ENCODE results near the gene HIPK2. TPM values are rescaled to one million over a fixed set of nuclear protein-coding genes. Genes with fewer than 3 reads are reported as not detected.

HIPK2 gene
- total and polyA plus RNA-seq, 3 experiments from 2014 or later, result 1.7 to 22.7 (median 21.2) TPM

GRCh38 chr7:139749545-139749944 is 28.3 kb downstream of the HIPK2 start:
- no peak overlapping the region for H3K4me3 Mint-ChIP-seq
- Histone ChIP-seq H3K9me3 (ENCODE audit: low read length) (no peaks in the 10 kb centered on the region), H3K4me3 (ENCODE audit: low read length) (no peak overlapping the region), H3K27ac (ENCODE audit: low read depth, low read length) (no peak overlapping the region), H3K4me1 (ENCODE audit: insufficient read depth, low read length) (peaks cover 7% of the 10 kb centered on the region), H3K27me3 (ENCODE audit: insufficient read depth, low read length, poor library complexity, severe bottlenecking) (no peaks in the 10 kb centered on the region), H3K36me3 (ENCODE audit: insufficient read depth, low read length) (no peaks in the 10 kb centered on the region)
- H3K9me3 Mint-ChIP-seq, result no peaks in the 10 kb centered on the region
- no peak for DNase-seq
- no peaks in the 10 kb centered on the region for H3K27me3 Mint-ChIP-seq
- H3K36me3 Mint-ChIP-seq, result peaks cover 0 to 4% (median 2%) of the 10 kb centered on the region in 3 donors
- ChIA-PET POLR2A (no interaction called here), CTCF (interaction anchor here (1.3 kb wide), 1 partner anchor 104 kb away, joined by 4 read pairs; no protein-coding TSS in a partner anchor)
- H3K4me1 Mint-ChIP-seq, result peaks cover 25 to 44% (median 37%) of the 10 kb centered on the region in 3 donors
- H3K27ac Mint-ChIP-seq, result peak overlapping the region in 2 of 8 donors; percentile 14 to 84

GRCh38 chr7:139748941-139749340 is 28.9 kb downstream of the HIPK2 start:
- Histone ChIP-seq H3K36me3 (ENCODE audit: insufficient read depth, low read length) (no peaks in the 10 kb centered on the region), H3K4me1 (ENCODE audit: insufficient read depth, low read length) (peaks cover 7% of the 10 kb centered on the region), H3K4me3 (ENCODE audit: low read length) (no peak overlapping the region), H3K9me3 (ENCODE audit: low read length) (no peaks in the 10 kb centered on the region), H3K27ac (ENCODE audit: low read depth, low read length) (no peak overlapping the region), H3K27me3 (ENCODE audit: insufficient read depth, low read length, poor library complexity, severe bottlenecking) (no peaks in the 10 kb centered on the region)
- Mint-ChIP-seq H3K9me3 (no peaks in the 10 kb centered on the region), H3K4me1 (peaks cover 27 to 48% (median 36%) of the 10 kb centered on the region in 3 donors), H3K27me3 (no peaks in the 10 kb centered on the region), H3K36me3 (peaks cover 0 to 2% (median 1%) of the 10 kb centered on the region in 3 donors), H3K4me3 (no peak overlapping the region), H3K27ac (no peak overlapping the region)
- ChIA-PET POLR2A (no interaction called here), CTCF (interaction anchor here (1.3 kb wide), 1 partner anchor 104 kb away, joined by 4 read pairs; no protein-coding TSS in a partner anchor)
- no peak for DNase-seq

GRCh38 chr7:139748373-139748765 is 29.4 kb downstream of the HIPK2 start:
- Histone ChIP-seq H3K27me3 (ENCODE audit: insufficient read depth, low read length, poor library complexity, severe bottlenecking) (no peaks in the 10 kb centered on the region), H3K36me3 (ENCODE audit: insufficient read depth, low read length) (no peaks in the 10 kb centered on the region), H3K27ac (ENCODE audit: low read depth, low read length) (no peak overlapping the region), H3K4me1 (ENCODE audit: insufficient read depth, low read length) (peaks cover 7% of the 10 kb centered on the region), H3K4me3 (ENCODE audit: low read length) (no peak overlapping the region), H3K9me3 (ENCODE audit: low read length) (no peaks in the 10 kb centered on the region)
- Mint-ChIP-seq H3K27me3 (no peaks in the 10 kb centered on the region), H3K9me3 (no peaks in the 10 kb centered on the region), H3K27ac (no peak overlapping the region), H3K36me3 (peaks cover 0 to 2% (median 1%) of the 10 kb centered on the region in 3 donors), H3K4me3 (no peak overlapping the region), H3K4me1 (peaks cover 27 to 48% (median 36%) of the 10 kb centered on the region in 3 donors)
- DNase-seq, result no peak
- ChIA-PET CTCF (no interaction called here), POLR2A (no interaction called here)

GRCh38 chr7:139747662-139748372 is 30.0 kb downstream of the HIPK2 start:
- H3K27ac ChIP-seq (ENCODE audit: low read depth, low read length), result no peak overlapping the region
- no peaks in the 10 kb centered on the region for H3K27me3 ChIP-seq (ENCODE audit: insufficient read depth, low read length, poor library complexity, severe bottlenecking)
- no peaks in the 10 kb centered on the region for H3K9me3 ChIP-seq (ENCODE audit: low read length)
- H3K4me1 Mint-ChIP-seq, result peaks cover 24 to 48% (median 36%) of the 10 kb centered on the region in 3 donors
- H3K4me3 ChIP-seq (ENCODE audit: low read length), result no peak overlapping the region
- H3K4me1 ChIP-seq (ENCODE audit: insufficient read depth, low read length), result peaks cover 7% of the 10 kb centered on the region
- ChIA-PET CTCF (no interaction called here), POLR2A (no interaction called here)
- no peaks in the 10 kb centered on the region for H3K36me3 ChIP-seq (ENCODE audit: insufficient read depth, low read length)
- H3K36me3 Mint-ChIP-seq, result peaks cover 0 to 2% (median 1%) of the 10 kb centered on the region in 3 donors
- no peak for DNase-seq
- H3K27ac Mint-ChIP-seq, result no peak overlapping the region
- H3K27me3 Mint-ChIP-seq, result no peaks in the 10 kb centered on the region
- H3K9me3 Mint-ChIP-seq, result no peaks in the 10 kb centered on the region
- no peak overlapping the region for H3K4me3 Mint-ChIP-seq

GRCh38 chr7:139746652-139747051 is 31.1 kb downstream of the HIPK2 start:
- no peaks in the 10 kb centered on the region for H3K36me3 ChIP-seq (ENCODE audit: insufficient read depth, low read length)
- no peaks in the 10 kb centered on the region for H3K9me3 ChIP-seq (ENCODE audit: low read length)
- ChIA-PET CTCF (interaction anchor here (0.6 kb wide), 1 partner anchor 157 kb away, joined by 3 read pairs; no protein-coding TSS in a partner anchor), POLR2A (interaction anchor here (1.2 kb wide), 1 partner anchor 9 kb away, joined by 3 read pairs; no protein-coding TSS in a partner anchor)
- peaks cover 0 to 2% (median 2%) of the 10 kb centered on the region in 3 donors for H3K36me3 Mint-ChIP-seq
- no peaks in the 10 kb centered on the region for H3K9me3 Mint-ChIP-seq
- DNase-seq, result no peak
- H3K4me3 ChIP-seq (ENCODE audit: low read length), result no peak overlapping the region
- no peak overlapping the region for H3K4me3 Mint-ChIP-seq
- H3K27me3 Mint-ChIP-seq, result no peaks in the 10 kb centered on the region
- no peaks in the 10 kb centered on the region for H3K27me3 ChIP-seq (ENCODE audit: insufficient read depth, low read length, poor library complexity, severe bottlenecking)
- H3K4me1 ChIP-seq (ENCODE audit: insufficient read depth, low read length), result peaks cover 7% of the 10 kb centered on the region
- H3K4me1 Mint-ChIP-seq, result peaks cover 18 to 42% (median 35%) of the 10 kb centered on the region in 3 donors
- H3K27ac Mint-ChIP-seq, result peak overlapping the region in 1 of 8 donors; percentile 39
- H3K27ac ChIP-seq (ENCODE audit: low read depth, low read length), result no peak overlapping the region

GRCh38 chr7:139745678-139746143 is 32.1 kb downstream of the HIPK2 start:
- Histone ChIP-seq H3K27me3 (ENCODE audit: insufficient read depth, low read length, poor library complexity, severe bottlenecking) (no peaks in the 10 kb centered on the region), H3K4me1 (ENCODE audit: insufficient read depth, low read length) (peaks cover 5% of the 10 kb centered on the region), H3K4me3 (ENCODE audit: low read length) (no peak overlapping the region), H3K27ac (ENCODE audit: low read depth, low read length) (no peak overlapping the region), H3K9me3 (ENCODE audit: low read length) (no peaks in the 10 kb centered on the region), H3K36me3 (ENCODE audit: insufficient read depth, low read length) (no peaks in the 10 kb centered on the region)
- Mint-ChIP-seq H3K4me1 (peaks cover 16 to 35% (median 26%) of the 10 kb centered on the region in 3 donors), H3K4me3 (no peak overlapping the region), H3K9me3 (no peaks in the 10 kb centered on the region), H3K36me3 (peaks cover 0 to 5% (median 2%) of the 10 kb centered on the region in 3 donors), H3K27me3 (no peaks in the 10 kb centered on the region), H3K27ac (peak overlapping the region in 1 of 8 donors; percentile 33)
- DNase-seq, result no peak
- CTCF ChIA-PET, result no interaction called here
- POLR2A ChIA-PET, result interaction anchor here (1.2 kb wide), 1 partner anchor 8 kb away, joined by 3 read pairs; no protein-coding TSS in a partner anchor

GRCh38 chr7:139744768-139745677 is 32.8 kb downstream of the HIPK2 start:
- H3K4me1 Mint-ChIP-seq, result peaks cover 12 to 32% (median 21%) of the 10 kb centered on the region in 3 donors
- H3K27me3 ChIP-seq (ENCODE audit: insufficient read depth, low read length, poor library complexity, severe bottlenecking), result no peaks in the 10 kb centered on the region
- H3K4me3 Mint-ChIP-seq, result no peak overlapping the region
- H3K27ac ChIP-seq (ENCODE audit: low read depth, low read length), result no peak overlapping the region
- peak overlapping the region in 2 of 8 donors; percentile 35 to 58 for H3K27ac Mint-ChIP-seq
- no peaks in the 10 kb centered on the region for H3K9me3 Mint-ChIP-seq
- ChIA-PET POLR2A (no interaction called here), CTCF (no interaction called here)
- H3K36me3 ChIP-seq (ENCODE audit: insufficient read depth, low read length), result no peaks in the 10 kb centered on the region
- no peaks in the 10 kb centered on the region for H3K4me1 ChIP-seq (ENCODE audit: insufficient read depth, low read length)
- H3K27me3 Mint-ChIP-seq, result no peaks in the 10 kb centered on the region
- H3K4me3 ChIP-seq (ENCODE audit: low read length), result no peak overlapping the region
- H3K9me3 ChIP-seq (ENCODE audit: low read length), result no peaks in the 10 kb centered on the region
- peaks cover 0 to 7% (median 2%) of the 10 kb centered on the region in 3 donors for H3K36me3 Mint-ChIP-seq
- DNase-seq, result no peak
